Ovary (tissue), 3 donors: ENCODE data around the gene EGFLAM.

Experiments
- EP300 ChIP-seq: sonication (generic); formaldehyde crosslinking; IDR thresholded peaks from one replicate; pipeline ENCODE4 v1.6.1; 2017; ENCODE audit warnings: antibody characterized with exemption
- POLR2A ChIP-seq: fragments of 450-650 bp; IDR thresholded peaks from one replicate; pipeline ENCODE4 v1.6.1; 2017; ENCODE audit warnings: antibody characterized with exemption, mild to moderate bottlenecking, moderate library complexity
- TF ChIP-seq, protein P1 (sequence below), 3 donors: fragments of 450-650 bp in 2 of 3; fragments of 200-600 bp in 1 of 3; IDR thresholded peaks; one replicate each; pipeline versions ENCODE4 v1.5.1 to v1.8.0; 2016 to 2022; ENCODE audit warnings: antibody characterized with exemption in 3 of 3, mild to moderate bottlenecking in 1 of 3
- donor health status: DM: no; HTN: no; CAD: no.

DNA sequence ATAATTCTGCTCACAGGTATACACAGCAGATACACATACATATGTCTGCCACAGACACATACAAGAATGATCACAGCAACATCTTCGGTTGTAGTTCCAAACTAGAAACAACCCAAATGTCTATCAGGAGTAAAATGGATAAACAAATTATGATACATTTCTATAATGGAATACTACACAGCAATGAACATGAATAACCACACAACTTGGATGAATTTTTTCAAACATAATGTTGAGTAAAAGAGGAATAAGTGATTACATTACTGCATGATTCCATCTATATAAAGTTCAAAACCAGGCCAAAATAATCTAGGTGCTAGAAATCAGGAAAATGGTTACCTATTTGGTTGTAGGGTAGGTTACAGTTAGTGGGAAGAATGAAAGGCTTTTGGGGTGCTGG lies 4.6 kb upstream of the EGFLAM start:
- TF ChIP-seq, protein P1, sequence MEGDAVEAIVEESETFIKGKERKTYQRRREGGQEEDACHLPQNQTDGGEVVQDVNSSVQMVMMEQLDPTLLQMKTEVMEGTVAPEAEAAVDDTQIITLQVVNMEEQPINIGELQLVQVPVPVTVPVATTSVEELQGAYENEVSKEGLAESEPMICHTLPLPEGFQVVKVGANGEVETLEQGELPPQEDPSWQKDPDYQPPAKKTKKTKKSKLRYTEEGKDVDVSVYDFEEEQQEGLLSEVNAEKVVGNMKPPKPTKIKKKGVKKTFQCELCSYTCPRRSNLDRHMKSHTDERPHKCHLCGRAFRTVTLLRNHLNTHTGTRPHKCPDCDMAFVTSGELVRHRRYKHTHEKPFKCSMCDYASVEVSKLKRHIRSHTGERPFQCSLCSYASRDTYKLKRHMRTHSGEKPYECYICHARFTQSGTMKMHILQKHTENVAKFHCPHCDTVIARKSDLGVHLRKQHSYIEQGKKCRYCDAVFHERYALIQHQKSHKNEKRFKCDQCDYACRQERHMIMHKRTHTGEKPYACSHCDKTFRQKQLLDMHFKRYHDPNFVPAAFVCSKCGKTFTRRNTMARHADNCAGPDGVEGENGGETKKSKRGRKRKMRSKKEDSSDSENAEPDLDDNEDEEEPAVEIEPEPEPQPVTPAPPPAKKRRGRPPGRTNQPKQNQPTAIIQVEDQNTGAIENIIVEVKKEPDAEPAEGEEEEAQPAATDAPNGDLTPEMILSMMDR (IDR thresholded peaks at IDR 0.05), result no peak
- TF ChIP-seq POLR2A, result no peak
- TF ChIP-seq EP300, result no peak
